Common myeloid progenitor, CD34-positive (primary cell): Measurements from ENCODE around the gene IPO8.

ENCODE experiments used
- CTCF ChIA-PET: fragments of 350-600 bp; sonication (Branson Sonifier 250); formaldehyde crosslinking; loops from one replicate; lab custom pipeline; 2021; ENCODE audit warnings: antibody characterized with exemption; lab: Charles Lee
- POLR2A ChIA-PET: fragments of 350-600 bp; sonication (Branson Sonifier 250); formaldehyde crosslinking; loops from one replicate; lab custom pipeline; 2021; ENCODE audit warnings: antibody characterized with exemption; lab: Charles Lee
- DNase-seq, 3 donors: peaks; one replicate each; pipeline versions ENCODE4 v3.0.0 to v3.0.0-alpha.2; 2013
- H3K27ac ChIP-seq, 2 experiments: 1 replicate in 1 of 2; 2 replicates in 1 of 2; pipeline ENCODE4 v1.7.0; 2013; ENCODE audit warnings: inconsistent platforms in 2 of 2, low read length in 2 of 2, mild to moderate bottlenecking in 2 of 2, low read depth in 1 of 2, moderate library complexity in 1 of 2; ENCODE audit not compliant: severe bottlenecking in 2 of 2, insufficient read depth in 1 of 2, poor library complexity in 1 of 2
- H3K27me3 ChIP-seq, 5 experiments: replicated peaks in 2 of 5; 1 replicate in 3 of 5; 2 replicates in 2 of 5; pipeline versions ENCODE4 v1.6.1 to v1.7.0; 2013; ENCODE audit warnings: low read length in 4 of 5, mild to moderate bottlenecking in 2 of 5, moderate library complexity in 2 of 5, inconsistent platforms in 1 of 5; ENCODE audit not compliant: insufficient read depth in 5 of 5, control insufficient read depth in 4 of 5
- H3K36me3 ChIP-seq, 4 experiments: 1 replicate in 2 of 4; 2 replicates in 2 of 4; pipeline versions ENCODE4 v1.6.1 to v1.7.0; 2013; ENCODE audit warnings: low read length in 3 of 4, control low read depth in 1 of 4, mild to moderate bottlenecking in 1 of 4; ENCODE audit not compliant: control insufficient read depth in 4 of 4, insufficient read depth in 4 of 4
- H3K4me1 ChIP-seq, 4 experiments: 1 replicate in 3 of 4; 2 replicates in 1 of 4; pipeline versions ENCODE4 v1.6.1 to v1.7.1; 2013; ENCODE audit warnings: low read length in 3 of 4, mild to moderate bottlenecking in 3 of 4, control low read depth in 1 of 4, inconsistent platforms in 1 of 4, moderate library complexity in 1 of 4; ENCODE audit not compliant: control insufficient read depth in 4 of 4, insufficient read depth in 4 of 4; ENCODE audit errors: control extremely low read depth in 1 of 4
- H3K4me3 ChIP-seq, 7 experiments: 1 replicate in 4 of 7; 2 replicates in 3 of 7; pipeline versions ENCODE4 v1.5.1 to v1.7.0; 2013; ENCODE audit warnings: mild to moderate bottlenecking in 7 of 7, low read length in 6 of 7, moderate library complexity in 6 of 7, inconsistent platforms in 2 of 7, low read depth in 2 of 7, control low read depth in 1 of 7; ENCODE audit not compliant: insufficient read depth in 4 of 7, control insufficient read depth in 1 of 7; ENCODE audit errors: extremely low read depth in 1 of 7
- H3K9me3 ChIP-seq, 5 experiments: 1 replicate in 4 of 5; 2 replicates in 1 of 5; pipeline versions ENCODE4 v1.6.1 to v1.7.1; 2013; ENCODE audit warnings: low read length in 4 of 5, mild to moderate bottlenecking in 2 of 5, inconsistent platforms in 1 of 5, low read depth in 1 of 5, moderate library complexity in 1 of 5; ENCODE audit not compliant: control insufficient read depth in 4 of 5, insufficient read depth in 2 of 5; ENCODE audit errors: control extremely low read depth in 1 of 5
- WGBS: methylation state at CpG from one replicate; pipeline ENCODE4 v1.1.5; 2013; ENCODE audit not compliant: insufficient coverage; 5-methylcytosine and 5-hydroxymethylcytosine counted together

The IPO8 gene

DNA sequence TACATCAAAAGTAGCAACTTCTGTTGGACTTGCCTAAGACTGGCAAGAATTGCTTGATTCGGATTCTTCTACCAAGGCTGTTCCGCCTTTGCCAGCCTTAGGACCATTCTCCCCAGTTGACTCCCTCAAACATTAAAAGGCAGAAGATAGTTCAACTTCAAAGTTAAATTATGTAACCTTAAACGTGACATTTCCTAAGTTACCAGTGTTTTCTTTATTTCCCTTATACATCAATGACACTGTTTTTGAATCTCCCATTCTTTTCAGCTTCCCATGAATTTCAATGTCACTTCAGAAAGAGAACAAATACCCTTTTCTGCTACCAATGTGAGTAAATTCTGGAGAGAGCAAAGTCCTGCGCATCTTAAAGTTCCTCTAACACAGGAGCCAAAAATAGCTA lies 33.9 kb upstream of the IPO8 start:
- no peaks in the 10 kb centered on the region for H3K9me3 ChIP-seq
- peaks cover 2 to 15% (median 9%) of the 10 kb centered on the region in 4 experiments for H3K36me3 ChIP-seq
- CTCF ChIA-PET, result interaction anchor here (0.7 kb wide), 1 partner anchor 17 kb away, joined by 3 read pairs; no protein-coding TSS in a partner anchor
- POLR2A ChIA-PET, result no interaction called here
- H3K27ac ChIP-seq, result no peak overlapping the region
- no peaks in the 10 kb centered on the region for H3K27me3 ChIP-seq
- no peak overlapping the region for H3K4me3 ChIP-seq
- 98% methylated on average over 4 of the region's 4 CpGs for WGBS
- no peaks in the 10 kb centered on the region for H3K4me1 ChIP-seq
- DNase-seq, result no peak

GRCh38 chr12:30726647-30727046 lies 31.0 kb upstream of the IPO8 start:
- POLR2A ChIA-PET, result no interaction called here
- Histone ChIP-seq H3K4me1 (no peaks in the 10 kb centered on the region), H3K27ac (no peak overlapping the region), H3K27me3 (no peaks in the 10 kb centered on the region), H3K4me3 (no peak overlapping the region), H3K36me3 (peaks cover 2 to 23% (median 13%) of the 10 kb centered on the region in 4 experiments), H3K9me3 (no peaks in the 10 kb centered on the region)
- CTCF ChIA-PET, result no interaction called here
- no peak for DNase-seq
- WGBS, result no CpG with 5 or more reads among the region's 1 CpG

GRCh38 chr12:30725739-30726138 lies 30.1 kb upstream of the IPO8 start:
- CTCF ChIA-PET, result interaction anchor here (2.2 kb wide), 1 partner anchor 10 kb away, joined by 6 read pairs; no protein-coding TSS in a partner anchor
- H3K4me3 ChIP-seq, result no peak overlapping the region
- POLR2A ChIA-PET, result no interaction called here
- peaks cover 2 to 23% (median 13%) of the 10 kb centered on the region in 4 experiments for H3K36me3 ChIP-seq
- no peak for DNase-seq
- H3K4me1 ChIP-seq, result no peaks in the 10 kb centered on the region
- no CpG with 5 or more reads among the region's 1 CpG for WGBS
- H3K9me3 ChIP-seq, result no peaks in the 10 kb centered on the region
- H3K27me3 ChIP-seq, result no peaks in the 10 kb centered on the region
- no peak overlapping the region for H3K27ac ChIP-seq

DNA sequence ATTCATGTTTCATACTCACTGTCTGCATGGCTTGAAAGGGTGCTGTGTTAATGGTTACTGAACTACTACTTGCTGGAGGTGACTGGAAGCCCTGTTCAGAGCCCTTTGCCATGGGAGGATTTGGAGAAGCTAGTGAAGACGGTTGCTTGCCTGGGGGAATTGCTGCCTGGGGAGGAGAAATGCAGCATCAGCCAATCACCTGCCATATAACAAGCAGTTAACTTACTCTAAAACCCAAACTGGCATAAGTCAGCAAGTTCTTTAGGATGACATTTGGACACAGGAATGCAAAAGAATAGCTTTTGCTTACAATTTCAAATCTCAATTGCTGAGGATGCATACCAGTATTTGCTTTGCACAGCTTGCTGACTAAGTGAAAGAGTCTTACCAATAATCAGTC lies 23.4 kb upstream of the IPO8 start:
- CTCF ChIA-PET, result interaction anchor here (1.1 kb wide), 1 partner anchor 14 kb away, joined by 3 read pairs; no protein-coding TSS in a partner anchor
- no peak overlapping the region for H3K27ac ChIP-seq
- H3K4me1 ChIP-seq, result no peaks in the 10 kb centered on the region
- H3K4me3 ChIP-seq, result no peak overlapping the region
- H3K9me3 ChIP-seq, result no peaks in the 10 kb centered on the region
- DNase-seq, result no peak
- WGBS, result no CpG with 5 or more reads among the region's 1 CpG
- peaks cover 0 to 15% (median 7%) of the 10 kb centered on the region in 4 experiments for H3K36me3 ChIP-seq
- H3K27me3 ChIP-seq, result no peaks in the 10 kb centered on the region
- POLR2A ChIA-PET, result no interaction called here

GRCh38 chr12:30707613-30708342 lies 12.1 kb upstream of the IPO8 start:
- no peaks in the 10 kb centered on the region for H3K4me1 ChIP-seq
- ChIA-PET CTCF (interaction anchor here (1.1 kb wide), 2 partner anchors 10 to 78 kb away, joined by 3 to 4 read pairs; no protein-coding TSS in a partner anchor), POLR2A (no interaction called here)
- no peaks in the 10 kb centered on the region for H3K27me3 ChIP-seq
- H3K4me3 ChIP-seq, result no peak overlapping the region
- WGBS, result 94% methylated on average over 3 of the region's 10 CpGs
- peaks cover 0 to 11% (median 4%) of the 10 kb centered on the region in 4 experiments for H3K36me3 ChIP-seq
- DNase-seq, result no peak
- H3K27ac ChIP-seq, result no peak overlapping the region
- H3K9me3 ChIP-seq, result no peaks in the 10 kb centered on the region

DNA sequence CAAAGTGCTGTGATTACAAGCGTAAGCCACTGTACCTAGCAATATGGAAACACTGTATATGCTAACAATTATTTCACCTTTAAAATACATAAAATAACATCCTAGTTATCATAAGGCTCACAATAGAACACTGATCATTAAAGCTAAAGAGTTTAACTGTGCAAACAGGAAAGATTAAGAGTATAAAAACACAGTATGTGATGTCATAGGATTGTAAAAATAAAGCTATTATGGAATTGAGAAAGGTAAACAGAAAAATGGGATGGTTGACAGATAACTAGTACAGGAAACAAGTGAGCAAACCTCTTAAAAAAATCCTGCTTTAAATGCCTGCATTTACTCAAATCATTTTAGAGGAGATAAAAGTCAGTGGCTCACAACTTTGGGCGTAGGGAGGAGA lies 10.8 kb upstream of the IPO8 start:
- Histone ChIP-seq H3K4me1 (no peaks in the 10 kb centered on the region), H3K27me3 (no peaks in the 10 kb centered on the region), H3K9me3 (no peaks in the 10 kb centered on the region), H3K4me3 (no peak overlapping the region), H3K27ac (no peak overlapping the region), H3K36me3 (peaks cover 0 to 9% (median 4%) of the 10 kb centered on the region in 4 experiments)
- 100% methylated on average over 1 of the region's 2 CpGs for WGBS
- DNase-seq, result no peak
- ChIA-PET CTCF (interaction anchor here (1.1 kb wide), 1 partner anchor 9 kb away, joined by 4 read pairs; no protein-coding TSS in a partner anchor), POLR2A (no interaction called here)

GRCh38 chr12:30701056-30701455 lies 5.4 kb upstream of the IPO8 start:
- ChIA-PET CTCF (interaction anchor here (1.1 to 1.9 kb wide), 2 partner anchors 11 to 122 kb away, joined by 3 to 4 read pairs; no protein-coding TSS in a partner anchor), POLR2A (no interaction called here)
- no peak for DNase-seq

More at GRCh38 chr12:30701056-30701455, 5.4 kb upstream of the IPO8 start:
- Histone ChIP-seq H3K4me3 (no peak overlapping the region), H3K27ac (no peak overlapping the region), H3K9me3 (no peaks in the 10 kb centered on the region), H3K4me1 (peaks cover 0 to 6% (median 4%) of the 10 kb centered on the region in 4 experiments), H3K27me3 (no peaks in the 10 kb centered on the region), H3K36me3 (no peaks in the 10 kb centered on the region)
